ENCODE data around the gene MYADML2.

DNA sequence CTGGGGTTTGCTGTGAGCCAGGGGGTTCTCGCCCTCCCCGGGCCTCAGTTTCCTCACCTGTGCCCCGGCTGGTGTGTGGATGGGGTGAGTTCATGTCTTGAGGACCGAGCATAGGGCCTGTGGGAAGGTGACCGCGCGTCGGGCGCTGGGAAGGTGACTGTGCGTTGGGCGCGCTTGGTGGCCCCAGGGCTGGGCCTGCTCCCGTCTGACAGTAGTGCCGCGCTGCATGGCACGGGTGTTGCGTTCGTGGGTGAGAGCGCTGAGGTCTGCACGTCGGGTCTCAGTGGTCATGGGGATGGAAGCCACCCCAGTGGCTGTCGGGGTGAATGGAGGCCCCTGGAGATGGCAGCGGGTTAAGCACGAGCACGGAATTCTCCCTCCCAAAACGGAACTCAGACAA is 39.6 kb upstream of the MYADML2 start:
- TF ChIP-seq, protein P1, sequence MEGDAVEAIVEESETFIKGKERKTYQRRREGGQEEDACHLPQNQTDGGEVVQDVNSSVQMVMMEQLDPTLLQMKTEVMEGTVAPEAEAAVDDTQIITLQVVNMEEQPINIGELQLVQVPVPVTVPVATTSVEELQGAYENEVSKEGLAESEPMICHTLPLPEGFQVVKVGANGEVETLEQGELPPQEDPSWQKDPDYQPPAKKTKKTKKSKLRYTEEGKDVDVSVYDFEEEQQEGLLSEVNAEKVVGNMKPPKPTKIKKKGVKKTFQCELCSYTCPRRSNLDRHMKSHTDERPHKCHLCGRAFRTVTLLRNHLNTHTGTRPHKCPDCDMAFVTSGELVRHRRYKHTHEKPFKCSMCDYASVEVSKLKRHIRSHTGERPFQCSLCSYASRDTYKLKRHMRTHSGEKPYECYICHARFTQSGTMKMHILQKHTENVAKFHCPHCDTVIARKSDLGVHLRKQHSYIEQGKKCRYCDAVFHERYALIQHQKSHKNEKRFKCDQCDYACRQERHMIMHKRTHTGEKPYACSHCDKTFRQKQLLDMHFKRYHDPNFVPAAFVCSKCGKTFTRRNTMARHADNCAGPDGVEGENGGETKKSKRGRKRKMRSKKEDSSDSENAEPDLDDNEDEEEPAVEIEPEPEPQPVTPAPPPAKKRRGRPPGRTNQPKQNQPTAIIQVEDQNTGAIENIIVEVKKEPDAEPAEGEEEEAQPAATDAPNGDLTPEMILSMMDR (IDR thresholded peaks at IDR 0.05): no peak
- TF ChIP-seq EZH2 (IDR thresholded peaks at IDR 0.05): no peak

All from neural progenitor cell (in vitro differentiated cells).